ENCODE data around the gene SMAP2. TPM values are rescaled to one million over a fixed set of nuclear protein-coding genes. Genes with fewer than 3 reads are reported as not detected.

SMAP2 gene
- total RNA-seq, 4 donors from 2014 or later = 20.7 to 39.3 (median 29.2) TPM

DNA sequence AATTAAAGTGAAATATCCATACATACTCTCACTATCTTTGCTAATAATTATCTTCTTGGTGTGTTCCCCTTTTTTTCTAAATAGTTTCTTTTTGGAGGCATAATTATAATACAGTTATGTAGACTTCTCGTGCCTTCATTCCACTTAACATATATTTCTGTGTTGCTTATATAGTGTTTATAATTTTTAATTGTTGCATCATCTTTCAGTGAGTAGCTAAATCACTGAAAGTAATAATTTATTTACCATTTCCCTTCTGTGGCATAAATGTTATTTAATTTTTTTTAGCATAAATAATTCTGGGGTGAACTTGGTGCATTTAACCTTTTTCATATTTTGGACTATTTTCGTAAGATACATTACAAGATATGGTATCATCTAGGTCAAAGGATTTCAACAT is 38.3 kb downstream of the SMAP2 start:
- intact Hi-C loops (cut with DNase I) = no loop called here
- DNase-seq (ENCODE audit: extremely low spot score) = no peak
- Histone ChIP-seq H3K27me3 (no peaks in the 10 kb centered on the region), H3K9me3 (no peaks in the 10 kb centered on the region), H3K4me1 (no peaks in the 10 kb centered on the region), H3K36me3 (peaks cover 26 to 71% (median 41%) of the 10 kb centered on the region in 4 donors), H3K27ac (replicated peaks in 1 of 4) (no peak overlapping the region), H3K4me3 (no peak overlapping the region)
- 92% methylated on average over 2 of the region's 2 CpGs for WGBS
- TF ChIP-seq EP300 (IDR thresholded peaks at IDR 0.05) = no peak
- no peak for TF ChIP-seq POLR2A (IDR thresholded peaks at IDR 0.05; ENCODE audit: low read depth)
- TF ChIP-seq POLR2AphosphoS5 (IDR thresholded peaks at IDR 0.05) = no peak
- TF ChIP-seq, protein P1, sequence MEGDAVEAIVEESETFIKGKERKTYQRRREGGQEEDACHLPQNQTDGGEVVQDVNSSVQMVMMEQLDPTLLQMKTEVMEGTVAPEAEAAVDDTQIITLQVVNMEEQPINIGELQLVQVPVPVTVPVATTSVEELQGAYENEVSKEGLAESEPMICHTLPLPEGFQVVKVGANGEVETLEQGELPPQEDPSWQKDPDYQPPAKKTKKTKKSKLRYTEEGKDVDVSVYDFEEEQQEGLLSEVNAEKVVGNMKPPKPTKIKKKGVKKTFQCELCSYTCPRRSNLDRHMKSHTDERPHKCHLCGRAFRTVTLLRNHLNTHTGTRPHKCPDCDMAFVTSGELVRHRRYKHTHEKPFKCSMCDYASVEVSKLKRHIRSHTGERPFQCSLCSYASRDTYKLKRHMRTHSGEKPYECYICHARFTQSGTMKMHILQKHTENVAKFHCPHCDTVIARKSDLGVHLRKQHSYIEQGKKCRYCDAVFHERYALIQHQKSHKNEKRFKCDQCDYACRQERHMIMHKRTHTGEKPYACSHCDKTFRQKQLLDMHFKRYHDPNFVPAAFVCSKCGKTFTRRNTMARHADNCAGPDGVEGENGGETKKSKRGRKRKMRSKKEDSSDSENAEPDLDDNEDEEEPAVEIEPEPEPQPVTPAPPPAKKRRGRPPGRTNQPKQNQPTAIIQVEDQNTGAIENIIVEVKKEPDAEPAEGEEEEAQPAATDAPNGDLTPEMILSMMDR (IDR thresholded peaks at IDR 0.05) = no peak

DNA sequence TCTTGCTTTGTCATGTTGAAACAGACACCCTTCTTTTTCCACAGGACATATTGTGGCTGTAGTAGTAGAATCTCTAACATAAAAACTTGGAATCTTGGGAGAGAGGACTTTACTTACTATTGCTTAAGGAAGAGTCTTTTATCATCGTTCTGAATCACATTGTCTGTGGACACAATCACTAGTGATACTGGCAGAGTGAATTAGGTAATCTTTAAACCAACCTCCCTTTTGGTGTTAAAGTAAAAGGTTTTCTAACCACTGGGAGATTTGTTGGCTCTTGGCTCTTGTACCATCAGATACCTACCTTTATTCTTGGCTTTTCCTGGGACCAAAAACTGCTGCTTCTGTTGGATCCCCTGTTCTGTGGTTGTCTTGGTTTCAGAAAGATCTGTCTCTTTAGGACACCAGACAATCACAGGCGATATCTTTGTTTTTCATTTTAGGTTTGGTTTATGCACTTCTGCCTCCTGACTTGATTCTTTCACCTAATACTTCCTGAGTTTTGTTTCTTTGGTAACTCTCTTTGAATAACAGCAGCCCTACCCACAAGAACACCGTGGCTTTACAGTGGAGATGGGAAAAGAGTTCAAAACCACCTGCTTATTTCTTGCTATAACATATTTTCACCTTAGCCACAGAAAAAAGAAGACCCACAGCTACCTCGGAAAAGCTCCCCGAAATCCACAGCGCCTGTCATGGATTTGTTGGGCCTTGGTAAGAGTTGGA is 40.2 kb downstream of the SMAP2 start:
- intact Hi-C loops (cut with DNase I) = no loop called here
- TF ChIP-seq, protein P1 (IDR thresholded peaks at IDR 0.05) = no peak
- TF ChIP-seq POLR2A (IDR thresholded peaks at IDR 0.05; ENCODE audit: low read depth) (no peak), POLR2AphosphoS5 (IDR thresholded peaks at IDR 0.05) (no peak), EP300 (IDR thresholded peaks at IDR 0.05) (no peak)
- 93% methylated on average over 6 of the region's 6 CpGs for WGBS
- no peak for DNase-seq (ENCODE audit: extremely low spot score)
- Histone ChIP-seq H3K27me3 (no peaks in the 10 kb centered on the region), H3K4me3 (no peak overlapping the region), H3K4me1 (no peaks in the 10 kb centered on the region), H3K36me3 (peaks cover 36 to 78% (median 49%) of the 10 kb centered on the region in 4 donors), H3K9me3 (no peaks in the 10 kb centered on the region), H3K27ac (replicated peaks in 1 of 4) (no peak overlapping the region)

DNA sequence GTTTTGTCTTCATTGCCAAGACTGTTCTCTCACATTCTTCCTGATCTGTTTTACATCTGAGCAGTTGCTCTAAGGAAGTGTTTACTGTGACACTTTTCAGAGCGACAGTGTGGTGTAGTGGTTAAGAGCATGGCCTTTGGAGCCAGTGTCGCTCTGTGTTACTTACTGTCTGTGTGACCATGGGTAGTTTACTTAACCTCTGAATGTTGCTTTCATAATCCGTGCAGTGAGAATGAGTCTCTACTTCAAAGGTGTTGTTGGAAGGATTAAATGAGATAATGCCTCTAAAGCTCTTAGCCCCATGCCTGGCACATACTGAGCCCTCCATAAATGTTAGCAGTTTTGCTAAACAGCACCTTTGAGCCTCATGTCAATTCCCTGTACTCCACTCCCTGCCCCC is 40.8 kb downstream of the SMAP2 start:
- intact Hi-C loops (cut with DNase I) = no loop called here
- no peak for TF ChIP-seq POLR2A (IDR thresholded peaks at IDR 0.05; ENCODE audit: low read depth)
- no peak for TF ChIP-seq POLR2AphosphoS5 (IDR thresholded peaks at IDR 0.05)
- TF ChIP-seq EP300 (IDR thresholded peaks at IDR 0.05) = no peak
- TF ChIP-seq, protein P1 (IDR thresholded peaks at IDR 0.05) = no peak
- Histone ChIP-seq H3K9me3 (no peaks in the 10 kb centered on the region), H3K27me3 (no peaks in the 10 kb centered on the region), H3K27ac (replicated peaks in 1 of 4) (no peak overlapping the region), H3K4me3 (no peak overlapping the region), H3K4me1 (no peaks in the 10 kb centered on the region), H3K36me3 (peaks cover 30 to 78% (median 47%) of the 10 kb centered on the region in 4 donors)
- DNase-seq (ENCODE audit: extremely low spot score) = no peak
- WGBS = 91% methylated on average over 3 of the region's 3 CpGs

DNA sequence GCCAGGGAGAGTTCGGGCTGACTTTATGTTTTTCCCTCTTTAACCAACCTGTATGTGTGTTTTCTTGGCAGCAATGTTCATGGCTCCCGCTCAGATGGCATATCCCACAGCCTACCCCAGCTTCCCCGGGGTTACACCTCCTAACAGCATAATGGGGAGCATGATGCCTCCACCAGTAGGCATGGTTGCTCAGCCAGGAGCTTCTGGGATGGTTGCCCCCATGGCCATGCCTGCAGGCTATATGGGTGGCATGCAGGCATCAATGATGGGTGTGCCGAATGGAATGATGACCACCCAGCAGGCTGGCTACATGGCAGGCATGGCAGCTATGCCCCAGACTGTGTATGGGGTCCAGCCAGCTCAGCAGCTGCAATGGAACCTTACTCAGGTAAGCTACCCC is 43.2 kb downstream of the SMAP2 start:
- intact Hi-C loops (cut with DNase I) = no loop called here
- WGBS = 93% methylated on average over 4 of the region's 4 CpGs
- Histone ChIP-seq H3K4me1 (peaks cover 0 to under 1% (median 0%) of the 10 kb centered on the region in 4 donors), H3K4me3 (no peak overlapping the region), H3K27me3 (no peaks in the 10 kb centered on the region), H3K36me3 (peaks cover 29 to 72% (median 43%) of the 10 kb centered on the region in 4 donors), H3K9me3 (no peaks in the 10 kb centered on the region), H3K27ac (replicated peaks in 1 of 4) (no peak overlapping the region)
- DNase-seq (ENCODE audit: extremely low spot score) = no peak
- TF ChIP-seq EP300 (IDR thresholded peaks at IDR 0.05) = no peak
- TF ChIP-seq, protein P1 (IDR thresholded peaks at IDR 0.05) = no peak
- no peak for TF ChIP-seq POLR2A (IDR thresholded peaks at IDR 0.05; ENCODE audit: low read depth)
- no peak for TF ChIP-seq POLR2AphosphoS5 (IDR thresholded peaks at IDR 0.05)
